ENCODE measurements around the gene CFAP65. TPM values are rescaled to one million over a fixed set of nuclear protein-coding genes. Genes with fewer than 3 reads are reported as not detected.

The CFAP65 gene
- total and polyA plus RNA-seq, 9 of the 15 experiments (the other 6 are each of a cell fraction or from before 2014, with no cell fraction given): not detected

DNA sequence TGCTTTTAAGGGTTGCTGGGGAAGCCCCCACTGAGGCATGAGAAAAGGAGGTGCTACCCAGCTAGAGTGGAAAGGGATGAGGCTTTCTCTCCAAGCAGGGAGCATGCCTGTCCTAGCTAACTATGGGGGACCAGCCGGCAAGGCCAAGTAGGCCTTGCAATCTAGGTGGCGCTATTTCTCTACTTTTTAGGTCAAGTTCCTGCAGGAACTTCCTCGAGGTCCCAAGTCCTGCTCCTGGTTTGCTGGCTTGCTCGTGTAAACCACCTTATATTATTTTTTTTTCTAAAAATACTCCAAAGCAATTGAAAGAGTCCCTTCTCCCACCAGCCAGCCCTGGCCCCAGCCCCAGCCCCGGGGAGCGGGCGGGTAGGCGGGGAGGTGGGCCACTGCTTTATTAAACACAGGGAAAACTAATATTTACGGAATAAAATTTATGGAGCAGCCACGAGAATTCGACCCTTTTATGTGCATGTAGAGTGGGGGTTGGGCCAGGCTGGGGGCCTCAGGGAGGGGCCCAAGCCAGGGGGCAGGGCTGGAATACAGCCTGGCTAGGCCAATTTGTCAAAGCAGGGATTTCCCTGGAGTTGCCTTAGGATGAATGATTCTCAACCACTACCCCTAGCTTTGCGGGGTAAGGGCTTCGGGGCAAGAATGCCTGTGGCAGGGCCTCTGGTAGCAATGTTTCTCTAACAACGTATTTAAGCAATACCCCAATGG is 32.3 kb upstream of the CFAP65 start (continued):
- TF ChIP-seq, protein P1, sequence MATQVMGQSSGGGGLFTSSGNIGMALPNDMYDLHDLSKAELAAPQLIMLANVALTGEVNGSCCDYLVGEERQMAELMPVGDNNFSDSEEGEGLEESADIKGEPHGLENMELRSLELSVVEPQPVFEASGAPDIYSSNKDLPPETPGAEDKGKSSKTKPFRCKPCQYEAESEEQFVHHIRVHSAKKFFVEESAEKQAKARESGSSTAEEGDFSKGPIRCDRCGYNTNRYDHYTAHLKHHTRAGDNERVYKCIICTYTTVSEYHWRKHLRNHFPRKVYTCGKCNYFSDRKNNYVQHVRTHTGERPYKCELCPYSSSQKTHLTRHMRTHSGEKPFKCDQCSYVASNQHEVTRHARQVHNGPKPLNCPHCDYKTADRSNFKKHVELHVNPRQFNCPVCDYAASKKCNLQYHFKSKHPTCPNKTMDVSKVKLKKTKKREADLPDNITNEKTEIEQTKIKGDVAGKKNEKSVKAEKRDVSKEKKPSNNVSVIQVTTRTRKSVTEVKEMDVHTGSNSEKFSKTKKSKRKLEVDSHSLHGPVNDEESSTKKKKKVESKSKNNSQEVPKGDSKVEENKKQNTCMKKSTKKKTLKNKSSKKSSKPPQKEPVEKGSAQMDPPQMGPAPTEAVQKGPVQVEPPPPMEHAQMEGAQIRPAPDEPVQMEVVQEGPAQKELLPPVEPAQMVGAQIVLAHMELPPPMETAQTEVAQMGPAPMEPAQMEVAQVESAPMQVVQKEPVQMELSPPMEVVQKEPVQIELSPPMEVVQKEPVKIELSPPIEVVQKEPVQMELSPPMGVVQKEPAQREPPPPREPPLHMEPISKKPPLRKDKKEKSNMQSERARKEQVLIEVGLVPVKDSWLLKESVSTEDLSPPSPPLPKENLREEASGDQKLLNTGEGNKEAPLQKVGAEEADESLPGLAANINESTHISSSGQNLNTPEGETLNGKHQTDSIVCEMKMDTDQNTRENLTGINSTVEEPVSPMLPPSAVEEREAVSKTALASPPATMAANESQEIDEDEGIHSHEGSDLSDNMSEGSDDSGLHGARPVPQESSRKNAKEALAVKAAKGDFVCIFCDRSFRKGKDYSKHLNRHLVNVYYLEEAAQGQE (IDR thresholded peaks at IDR 0.05; ENCODE audit: borderline replicate concordance): peak; percentile 45; the same call in 1 of the 2 replicates
- TF ChIP-seq, protein P1 (CRISPR knock-in tag; IDR thresholded peaks at IDR 0.05; ENCODE audit: low read depth): no peak
- TF ChIP-seq, protein P2, sequence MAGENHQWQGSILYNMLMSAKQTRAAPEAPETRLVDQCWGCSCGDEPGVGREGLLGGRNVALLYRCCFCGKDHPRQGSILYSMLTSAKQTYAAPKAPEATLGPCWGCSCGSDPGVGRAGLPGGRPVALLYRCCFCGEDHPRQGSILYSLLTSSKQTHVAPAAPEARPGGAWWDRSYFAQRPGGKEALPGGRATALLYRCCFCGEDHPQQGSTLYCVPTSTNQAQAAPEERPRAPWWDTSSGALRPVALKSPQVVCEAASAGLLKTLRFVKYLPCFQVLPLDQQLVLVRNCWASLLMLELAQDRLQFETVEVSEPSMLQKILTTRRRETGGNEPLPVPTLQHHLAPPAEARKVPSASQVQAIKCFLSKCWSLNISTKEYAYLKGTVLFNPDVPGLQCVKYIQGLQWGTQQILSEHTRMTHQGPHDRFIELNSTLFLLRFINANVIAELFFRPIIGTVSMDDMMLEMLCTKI (IDR thresholded peaks at IDR 0.05; ENCODE audit: partially characterized antibody): no peak
- TF ChIP-seq, protein P3, sequence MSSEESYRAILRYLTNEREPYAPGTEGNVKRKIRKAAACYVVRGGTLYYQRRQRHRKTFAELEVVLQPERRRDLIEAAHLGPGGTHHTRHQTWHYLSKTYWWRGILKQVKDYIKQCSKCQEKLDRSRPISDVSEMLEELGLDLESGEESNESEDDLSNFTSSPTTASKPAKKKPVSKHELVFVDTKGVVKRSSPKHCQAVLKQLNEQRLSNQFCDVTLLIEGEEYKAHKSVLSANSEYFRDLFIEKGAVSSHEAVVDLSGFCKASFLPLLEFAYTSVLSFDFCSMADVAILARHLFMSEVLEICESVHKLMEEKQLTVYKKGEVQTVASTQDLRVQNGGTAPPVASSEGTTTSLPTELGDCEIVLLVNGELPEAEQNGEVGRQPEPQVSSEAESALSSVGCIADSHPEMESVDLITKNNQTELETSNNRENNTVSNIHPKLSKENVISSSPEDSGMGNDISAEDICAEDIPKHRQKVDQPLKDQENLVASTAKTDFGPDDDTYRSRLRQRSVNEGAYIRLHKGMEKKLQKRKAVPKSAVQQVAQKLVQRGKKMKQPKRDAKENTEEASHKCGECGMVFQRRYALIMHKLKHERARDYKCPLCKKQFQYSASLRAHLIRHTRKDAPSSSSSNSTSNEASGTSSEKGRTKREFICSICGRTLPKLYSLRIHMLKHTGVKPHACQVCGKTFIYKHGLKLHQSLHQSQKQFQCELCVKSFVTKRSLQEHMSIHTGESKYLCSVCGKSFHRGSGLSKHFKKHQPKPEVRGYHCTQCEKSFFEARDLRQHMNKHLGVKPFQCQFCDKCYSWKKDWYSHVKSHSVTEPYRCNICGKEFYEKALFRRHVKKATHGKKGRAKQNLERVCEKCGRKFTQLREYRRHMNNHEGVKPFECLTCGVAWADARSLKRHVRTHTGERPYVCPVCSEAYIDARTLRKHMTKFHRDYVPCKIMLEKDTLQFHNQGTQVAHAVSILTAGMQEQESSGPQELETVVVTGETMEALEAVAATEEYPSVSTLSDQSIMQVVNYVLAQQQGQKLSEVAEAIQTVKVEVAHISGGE (CRISPR knock-in tag; IDR thresholded peaks at IDR 0.05): no peak
- no peak for TF ChIP-seq BCOR (IDR thresholded peaks at IDR 0.05)

All from K562 (cell line).